Myometrial cell (primary cell): ENCODE results near the gene SIAE. TPM values are rescaled to one million over a fixed set of nuclear protein-coding genes. Genes with fewer than 3 reads are reported as not detected.

Experiments
- total RNA-seq: library from RNA; depleted of rRNA; stranded (reverse); fragments of >200 nt; gene quantifications from 2 replicates; pipeline ENCODE4 v1.2.3, GENCODE V29; 2015

SIAE gene, protein sequence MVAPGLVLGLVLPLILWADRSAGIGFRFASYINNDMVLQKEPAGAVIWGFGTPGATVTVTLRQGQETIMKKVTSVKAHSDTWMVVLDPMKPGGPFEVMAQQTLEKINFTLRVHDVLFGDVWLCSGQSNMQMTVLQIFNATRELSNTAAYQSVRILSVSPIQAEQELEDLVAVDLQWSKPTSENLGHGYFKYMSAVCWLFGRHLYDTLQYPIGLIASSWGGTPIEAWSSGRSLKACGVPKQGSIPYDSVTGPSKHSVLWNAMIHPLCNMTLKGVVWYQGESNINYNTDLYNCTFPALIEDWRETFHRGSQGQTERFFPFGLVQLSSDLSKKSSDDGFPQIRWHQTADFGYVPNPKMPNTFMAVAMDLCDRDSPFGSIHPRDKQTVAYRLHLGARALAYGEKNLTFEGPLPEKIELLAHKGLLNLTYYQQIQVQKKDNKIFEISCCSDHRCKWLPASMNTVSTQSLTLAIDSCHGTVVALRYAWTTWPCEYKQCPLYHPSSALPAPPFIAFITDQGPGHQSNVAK
- 14.9 and 17.3 TPM in 2 replicates for total RNA-seq

DNA sequence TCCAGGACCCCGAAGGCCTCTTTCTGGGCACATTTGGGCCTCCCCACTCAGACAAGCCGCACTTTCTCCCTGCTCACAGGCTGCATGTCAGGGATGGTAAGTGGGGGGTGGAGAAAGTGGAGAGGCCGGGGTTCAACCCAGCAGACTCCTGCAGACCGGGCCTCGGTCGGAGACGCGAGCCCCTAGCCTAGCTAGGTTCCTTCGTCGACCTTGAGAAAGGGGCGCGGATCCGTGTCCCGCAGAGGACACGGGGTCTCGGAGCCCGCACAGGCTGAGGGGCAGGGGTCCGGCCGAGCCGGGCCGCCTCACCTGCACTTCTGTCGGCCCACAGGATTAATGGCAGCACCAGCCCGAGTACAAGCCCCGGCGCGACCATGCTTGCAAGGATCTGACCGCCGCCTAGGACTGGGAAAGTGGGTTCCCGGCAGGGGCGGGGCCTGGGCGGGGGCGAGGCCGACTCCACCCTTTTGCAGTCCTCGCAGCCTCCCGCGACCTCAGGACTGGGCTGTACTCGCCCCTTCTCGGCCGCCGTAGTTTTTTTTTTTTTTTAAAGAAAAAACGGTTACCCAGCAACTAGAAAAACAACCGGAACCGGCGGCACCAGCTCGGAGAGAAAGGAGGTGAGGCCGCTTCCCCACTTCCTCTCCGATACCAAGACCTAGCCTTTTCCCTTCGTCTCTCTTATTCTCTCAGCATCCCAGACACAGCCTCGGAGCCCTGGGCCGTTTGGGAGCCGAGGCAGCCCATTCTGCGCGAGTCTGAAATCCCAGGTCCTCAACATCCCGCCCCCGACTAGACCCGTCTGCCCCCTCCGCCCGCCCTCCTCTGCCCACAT, at the start of gene SIAE, which contains the start of gene SPA17:
TSS of gene SIAE (minus strand) at position 407 of the 835 bp plus-strand sequence. CDS start at position 376, 31 bp downstream.
TSS of gene SPA17 (plus strand) at position 572 of the 835 bp plus-strand sequence. CDS start 1,361 bp downstream, outside the sequence.

DNA sequence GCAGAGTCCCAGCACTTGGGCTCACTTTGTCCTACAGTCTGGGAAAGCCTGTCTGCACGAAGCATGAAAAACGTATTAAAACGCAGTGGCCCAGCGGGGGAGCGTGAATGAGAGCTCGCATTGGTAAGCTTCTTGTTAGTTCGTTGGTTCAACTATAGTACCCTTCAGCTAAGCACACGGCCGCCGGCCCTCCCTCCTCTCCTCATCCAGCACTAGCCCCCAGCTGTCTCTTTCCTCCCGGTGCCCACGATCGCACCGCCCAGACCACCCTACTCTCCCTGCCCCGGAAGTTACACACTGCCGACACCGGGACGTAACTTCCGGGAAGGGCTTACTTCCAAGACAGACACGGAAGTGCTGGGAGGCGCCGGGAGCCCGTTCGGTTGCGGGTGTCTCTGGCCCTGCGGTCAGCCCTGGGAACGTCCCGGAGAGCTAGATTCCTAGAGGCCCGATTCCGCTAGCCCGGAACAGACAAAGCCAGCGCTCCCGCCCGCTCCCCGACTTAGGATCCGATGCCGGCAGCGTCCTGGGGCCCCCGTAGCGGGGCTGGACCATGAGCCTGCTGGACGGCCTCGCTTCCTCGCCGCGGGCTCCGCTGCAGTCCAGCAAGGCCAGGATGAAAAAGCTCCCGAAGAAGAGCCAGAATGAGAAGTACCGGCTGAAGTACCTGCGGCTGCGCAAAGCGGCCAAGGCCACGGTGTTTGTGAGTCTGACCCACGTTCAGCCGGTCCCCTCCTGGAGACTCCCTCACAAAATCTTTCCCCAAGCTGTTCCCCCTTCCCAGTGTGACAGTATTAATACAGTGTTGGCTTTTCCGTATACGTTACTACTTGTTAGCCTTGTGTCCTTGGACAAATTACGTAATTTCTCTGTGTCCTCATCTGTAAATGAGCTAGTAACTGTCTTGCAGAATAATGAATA, 50.7 kb downstream of the SIAE start, which contains the start of gene TBRG1:
TSS of gene TBRG1 (plus strand) at position 334 of the 921 bp plus-strand sequence. CDS start at position 554, 220 bp downstream.

GRCh38 chr11:124611064-124611463, 62.5 kb downstream of the SIAE start, which contains the start of gene PANX3:
Gene PANX3, plus strand, starts transcription at chr11:124611428. Its CDS starts 129 bp downstream, at chr11:124611557.

Other genes starting within 250 kb of the SIAE start
- gene OR8B4, start 248.9 kb downstream of the SIAE start, total RNA-seq = not detected in 2 replicates
- not detected in 2 replicates for gene OR8B8, start 228.0 kb downstream of the SIAE start, total RNA-seq
- not detected in 2 replicates for gene OR8B12, start 130.1 kb downstream of the SIAE start, total RNA-seq
- not detected in 2 replicates for gene OR8A1, start 103.7 kb downstream of the SIAE start, total RNA-seq
- gene PANX3, start 62.3 kb downstream of the SIAE start, total RNA-seq = not detected in 2 replicates
- gene TBRG1, start 50.9 kb downstream of the SIAE start, total RNA-seq = 29.2 and 29.4 TPM in 2 replicates
- gene SPA17, start 165 bp upstream of the SIAE start, total RNA-seq = 32.0 and 46.1 TPM in 2 replicates
- gene NRGN, start 66.2 kb upstream of the SIAE start, total RNA-seq = 11.5 and 18.8 TPM in 2 replicates
- gene VSIG2, start 78.5 kb upstream of the SIAE start, total RNA-seq = 1.6 TPM in 1 of 2 replicates, not detected in the other
- gene ESAM, start 88.6 kb upstream of the SIAE start, total RNA-seq = 4.8 and 6.3 TPM in 2 replicates
- gene MSANTD2, start 126.7 kb upstream of the SIAE start, total RNA-seq = 11.5 and 13.1 TPM in 2 replicates
- gene ROBO3, start 191.7 kb upstream of the SIAE start, total RNA-seq = 7.4 and 23.6 TPM in 2 replicates
- gene ROBO4, start 224.1 kb upstream of the SIAE start, total RNA-seq = 5.5 and 8.6 TPM in 2 replicates
- gene HEPN1, start 245.5 kb upstream of the SIAE start, total RNA-seq = not detected in 2 replicates